PFSK-1 (cell line): Measurements from ENCODE around the gene LRRC8A.

Source experiments
- FOXP2 ChIP-seq: optimal IDR thresholded peaks from 2 replicates; pipeline ENCODE3; 2011; ENCODE audit warnings: borderline replicate concordance, control low read depth, inconsistent platforms; ENCODE audit not compliant: insufficient read depth; ENCODE audit errors: extremely low read length, extremely low read depth
- POLR2AphosphoS5 ChIP-seq: IDR thresholded peaks from 2 replicates; pipeline ENCODE4 v1.6.1; 2012; ENCODE audit warnings: low read depth, mild to moderate bottlenecking, control low read depth, low read length, moderate library complexity

GRCh38 chr9:128862401-128862851, 19.5 kb upstream of the LRRC8A start:
- no peak for TF ChIP-seq POLR2AphosphoS5
- no peak for TF ChIP-seq FOXP2
